ENCODE data around the gene RAD51B. TPM values are rescaled to one million over a fixed set of nuclear protein-coding genes. Genes with fewer than 3 reads are reported as not detected.

RAD51B gene
- total RNA-seq, 1 experiment from 2014 or later, result 29.9 TPM

DNA sequence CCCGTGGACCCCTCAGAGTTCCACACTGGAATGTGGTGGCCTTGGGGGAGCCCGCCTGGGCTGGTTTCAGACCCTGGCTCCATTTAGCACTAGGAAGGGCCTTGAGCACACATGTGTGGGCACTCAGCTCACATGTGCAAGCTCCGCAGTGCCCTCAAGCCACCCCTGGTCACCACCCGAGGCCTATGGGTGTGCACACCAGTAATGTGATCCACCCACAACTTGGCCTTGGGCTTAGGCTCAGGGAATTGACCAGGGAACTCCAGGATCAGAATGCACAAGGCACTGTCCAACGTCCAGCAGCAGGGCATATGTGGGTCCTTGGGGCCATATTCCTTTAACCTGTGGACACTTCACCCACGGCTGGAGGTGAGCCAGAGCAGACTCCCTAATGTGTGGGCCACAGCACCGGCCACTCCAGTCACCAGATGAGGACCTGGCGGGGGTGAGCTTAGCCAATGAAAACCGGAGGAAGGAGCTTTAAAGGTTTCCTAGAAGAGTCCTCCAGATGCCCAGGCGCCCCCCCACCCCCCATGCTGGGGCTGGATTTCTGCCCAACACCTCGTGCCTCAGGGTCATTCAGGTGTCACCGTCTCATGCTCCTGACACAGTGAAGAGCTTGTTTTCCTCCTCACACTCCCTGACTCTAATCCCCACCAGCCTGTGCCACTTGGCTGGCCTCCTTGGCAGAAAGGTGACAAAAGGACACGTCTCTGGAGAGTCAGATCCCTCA is 764.1 kb downstream of the RAD51B start:
- H3K9me3 ChIP-seq (ENCODE audit: insufficient read depth, low read depth), result no peaks in the 10 kb centered on the region
- H2AFZ ChIP-seq, result no peak overlapping the region
- H3K36me3 ChIP-seq (ENCODE audit: low read depth), result no peaks in the 10 kb centered on the region
- DNase-seq, result no peak
- H3K4me1 ChIP-seq (replicated peaks; ENCODE audit: insufficient read depth), result peaks cover 28% of the 10 kb centered on the region
- CTCF ChIA-PET, result interaction anchor here (0.6 kb wide), 1 partner anchor 45 kb away, joined by 8 read pairs; no protein-coding TSS in a partner anchor
- H4K20me1 ChIP-seq (ENCODE audit: insufficient read depth), result no peaks in the 10 kb centered on the region
- intact Hi-C loops (cut with micrococcal nuclease; ENCODE audit: unreplicated experiment), result no loop called here
- H3K4me3 ChIP-seq, result no peak overlapping the region
- TF ChIP-seq, protein P1, sequence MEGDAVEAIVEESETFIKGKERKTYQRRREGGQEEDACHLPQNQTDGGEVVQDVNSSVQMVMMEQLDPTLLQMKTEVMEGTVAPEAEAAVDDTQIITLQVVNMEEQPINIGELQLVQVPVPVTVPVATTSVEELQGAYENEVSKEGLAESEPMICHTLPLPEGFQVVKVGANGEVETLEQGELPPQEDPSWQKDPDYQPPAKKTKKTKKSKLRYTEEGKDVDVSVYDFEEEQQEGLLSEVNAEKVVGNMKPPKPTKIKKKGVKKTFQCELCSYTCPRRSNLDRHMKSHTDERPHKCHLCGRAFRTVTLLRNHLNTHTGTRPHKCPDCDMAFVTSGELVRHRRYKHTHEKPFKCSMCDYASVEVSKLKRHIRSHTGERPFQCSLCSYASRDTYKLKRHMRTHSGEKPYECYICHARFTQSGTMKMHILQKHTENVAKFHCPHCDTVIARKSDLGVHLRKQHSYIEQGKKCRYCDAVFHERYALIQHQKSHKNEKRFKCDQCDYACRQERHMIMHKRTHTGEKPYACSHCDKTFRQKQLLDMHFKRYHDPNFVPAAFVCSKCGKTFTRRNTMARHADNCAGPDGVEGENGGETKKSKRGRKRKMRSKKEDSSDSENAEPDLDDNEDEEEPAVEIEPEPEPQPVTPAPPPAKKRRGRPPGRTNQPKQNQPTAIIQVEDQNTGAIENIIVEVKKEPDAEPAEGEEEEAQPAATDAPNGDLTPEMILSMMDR (conservative IDR thresholded peaks at IDR 0.05), result no peak
- TF ChIP-seq EZH2 (IDR thresholded peaks at IDR 0.05; ENCODE audit: low read depth), result no peak
- H3K27me3 ChIP-seq (ENCODE audit: insufficient read depth, low read depth), result no peaks in the 10 kb centered on the region
- H3K27ac ChIP-seq, result no peak overlapping the region
- no peaks in the 10 kb centered on the region for H3K79me2 ChIP-seq (ENCODE audit: low read depth)
- peaks cover 2% of the 10 kb centered on the region; the same call in 1 of the 2 replicates for H3F3A ChIP-seq (ENCODE audit: insufficient read depth, low read depth)
- POLR2A ChIA-PET (ENCODE audit: unreplicated experiment), result interaction anchor here (0.6 kb wide), 2 partner anchors 45 to 194 kb away, joined by 3 to 4 read pairs; no protein-coding TSS in a partner anchor
- no peak overlapping the region for H3K4me2 ChIP-seq
- no TSS peak for BruUV-seq (replicated peaks)
- no peaks in the 10 kb centered on the region for H3K9me2 ChIP-seq (ENCODE audit: insufficient read depth)

GRCh38 chr14:68584786-68585185 is 765.2 kb downstream of the RAD51B start:
- Histone ChIP-seq H3K27me3 (ENCODE audit: insufficient read depth, low read depth) (no peaks in the 10 kb centered on the region), H3K9me2 (ENCODE audit: insufficient read depth) (no peaks in the 10 kb centered on the region), H3K79me2 (ENCODE audit: low read depth) (no peaks in the 10 kb centered on the region), H3K36me3 (ENCODE audit: low read depth) (no peaks in the 10 kb centered on the region), H3K9me3 (ENCODE audit: insufficient read depth, low read depth) (no peaks in the 10 kb centered on the region), H3K4me1 (replicated peaks; ENCODE audit: insufficient read depth) (peaks cover 24% of the 10 kb centered on the region), H3F3A (ENCODE audit: insufficient read depth, low read depth) (no peaks in the 10 kb centered on the region; the same call in 1 of the 2 replicates), H2AFZ (no peak overlapping the region), H4K20me1 (ENCODE audit: insufficient read depth) (no peaks in the 10 kb centered on the region), H3K27ac (no peak overlapping the region), H3K4me2 (no peak overlapping the region), H3K4me3 (no peak overlapping the region)
- ChIA-PET CTCF (no interaction called here), POLR2A (ENCODE audit: unreplicated experiment) (no interaction called here)
- TF ChIP-seq EZH2 (IDR thresholded peaks at IDR 0.05; ENCODE audit: low read depth), result no peak
- TF ChIP-seq, protein P1 (conservative IDR thresholded peaks at IDR 0.05), result no peak
- intact Hi-C loops (cut with micrococcal nuclease; ENCODE audit: unreplicated experiment), result no loop called here
- BruUV-seq (replicated peaks), result no TSS peak
- no peak for DNase-seq

GRCh38 chr14:68585690-68586089 is 766.1 kb downstream of the RAD51B start:
- H3K4me1 ChIP-seq (replicated peaks; ENCODE audit: insufficient read depth), result peaks cover 33% of the 10 kb centered on the region
- no peaks in the 10 kb centered on the region; the same call in 1 of the 2 replicates for H3F3A ChIP-seq (ENCODE audit: insufficient read depth, low read depth)
- H3K79me2 ChIP-seq (ENCODE audit: low read depth), result no peaks in the 10 kb centered on the region
- CTCF ChIA-PET, result no interaction called here
- H3K9me3 ChIP-seq (ENCODE audit: insufficient read depth, low read depth), result no peaks in the 10 kb centered on the region
- H3K4me2 ChIP-seq, result no peak overlapping the region
- H3K36me3 ChIP-seq (ENCODE audit: low read depth), result no peaks in the 10 kb centered on the region
- POLR2A ChIA-PET (ENCODE audit: unreplicated experiment), result no interaction called here
- H2AFZ ChIP-seq, result no peak overlapping the region
- no peaks in the 10 kb centered on the region for H3K27me3 ChIP-seq (ENCODE audit: insufficient read depth, low read depth)
- no TSS peak for BruUV-seq (replicated peaks)
- H4K20me1 ChIP-seq (ENCODE audit: insufficient read depth), result no peaks in the 10 kb centered on the region
- DNase-seq, result no peak
- H3K4me3 ChIP-seq, result no peak overlapping the region
- intact Hi-C loops (cut with micrococcal nuclease; ENCODE audit: unreplicated experiment), result no loop called here
- H3K27ac ChIP-seq, result no peak overlapping the region
- TF ChIP-seq EZH2 (IDR thresholded peaks at IDR 0.05; ENCODE audit: low read depth), result no peak
- TF ChIP-seq, protein P1 (conservative IDR thresholded peaks at IDR 0.05), result no peak
- no peaks in the 10 kb centered on the region for H3K9me2 ChIP-seq (ENCODE audit: insufficient read depth)
